ENCODE data around the gene CPSF6. TPM values are rescaled to one million over a fixed set of nuclear protein-coding genes. Genes with fewer than 3 reads are reported as not detected.
A peak's percentile ranks its signal among the peaks of the same experiment; 100 is the strongest.

CPSF6 gene
- total RNA-seq, 6 experiments from 2014 or later = 54.1 to 66.1 (median 60.1) TPM

DNA sequence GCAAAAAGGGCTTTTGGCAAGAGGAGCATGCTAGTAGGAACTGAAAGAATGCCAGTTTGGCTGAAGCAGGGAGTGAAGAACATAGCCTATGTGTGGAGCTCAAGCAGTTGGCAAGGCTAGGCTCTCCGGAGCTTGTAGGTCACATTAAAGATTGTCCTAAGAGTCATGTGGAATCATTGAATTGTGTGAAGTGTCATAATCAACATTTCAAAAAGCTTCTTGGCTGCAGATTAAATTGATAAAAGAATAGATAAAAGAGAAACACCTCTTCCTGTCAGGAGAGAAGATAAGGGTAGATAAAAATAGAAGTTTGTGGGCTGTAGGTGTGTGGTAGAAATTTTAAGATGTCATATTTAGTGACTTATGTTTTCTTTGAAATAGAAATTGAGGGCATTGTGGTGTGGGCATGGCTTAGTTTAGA is 36.1 kb downstream of the CPSF6 start:
- TF ChIP-seq, protein P1, sequence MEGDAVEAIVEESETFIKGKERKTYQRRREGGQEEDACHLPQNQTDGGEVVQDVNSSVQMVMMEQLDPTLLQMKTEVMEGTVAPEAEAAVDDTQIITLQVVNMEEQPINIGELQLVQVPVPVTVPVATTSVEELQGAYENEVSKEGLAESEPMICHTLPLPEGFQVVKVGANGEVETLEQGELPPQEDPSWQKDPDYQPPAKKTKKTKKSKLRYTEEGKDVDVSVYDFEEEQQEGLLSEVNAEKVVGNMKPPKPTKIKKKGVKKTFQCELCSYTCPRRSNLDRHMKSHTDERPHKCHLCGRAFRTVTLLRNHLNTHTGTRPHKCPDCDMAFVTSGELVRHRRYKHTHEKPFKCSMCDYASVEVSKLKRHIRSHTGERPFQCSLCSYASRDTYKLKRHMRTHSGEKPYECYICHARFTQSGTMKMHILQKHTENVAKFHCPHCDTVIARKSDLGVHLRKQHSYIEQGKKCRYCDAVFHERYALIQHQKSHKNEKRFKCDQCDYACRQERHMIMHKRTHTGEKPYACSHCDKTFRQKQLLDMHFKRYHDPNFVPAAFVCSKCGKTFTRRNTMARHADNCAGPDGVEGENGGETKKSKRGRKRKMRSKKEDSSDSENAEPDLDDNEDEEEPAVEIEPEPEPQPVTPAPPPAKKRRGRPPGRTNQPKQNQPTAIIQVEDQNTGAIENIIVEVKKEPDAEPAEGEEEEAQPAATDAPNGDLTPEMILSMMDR (IDR thresholded peaks at IDR 0.05) = no peak
- Mint-ChIP-seq H3K4me1 (ENCODE audit: low read depth) (peaks cover 10% of the 10 kb centered on the region; the same call in 1 of the 2 replicates), H3K36me3 (ENCODE audit: low read depth) (no peaks in the 10 kb centered on the region), H3K27me3 (ENCODE audit: insufficient read depth) (peaks cover 3% of the 10 kb centered on the region; the same call in 1 of the 2 replicates), H3K4me3 (no peak overlapping the region), H3K27ac (no peak overlapping the region), H3K9me3 (no peaks in the 10 kb centered on the region)
- DNase-seq = no peak

DNA sequence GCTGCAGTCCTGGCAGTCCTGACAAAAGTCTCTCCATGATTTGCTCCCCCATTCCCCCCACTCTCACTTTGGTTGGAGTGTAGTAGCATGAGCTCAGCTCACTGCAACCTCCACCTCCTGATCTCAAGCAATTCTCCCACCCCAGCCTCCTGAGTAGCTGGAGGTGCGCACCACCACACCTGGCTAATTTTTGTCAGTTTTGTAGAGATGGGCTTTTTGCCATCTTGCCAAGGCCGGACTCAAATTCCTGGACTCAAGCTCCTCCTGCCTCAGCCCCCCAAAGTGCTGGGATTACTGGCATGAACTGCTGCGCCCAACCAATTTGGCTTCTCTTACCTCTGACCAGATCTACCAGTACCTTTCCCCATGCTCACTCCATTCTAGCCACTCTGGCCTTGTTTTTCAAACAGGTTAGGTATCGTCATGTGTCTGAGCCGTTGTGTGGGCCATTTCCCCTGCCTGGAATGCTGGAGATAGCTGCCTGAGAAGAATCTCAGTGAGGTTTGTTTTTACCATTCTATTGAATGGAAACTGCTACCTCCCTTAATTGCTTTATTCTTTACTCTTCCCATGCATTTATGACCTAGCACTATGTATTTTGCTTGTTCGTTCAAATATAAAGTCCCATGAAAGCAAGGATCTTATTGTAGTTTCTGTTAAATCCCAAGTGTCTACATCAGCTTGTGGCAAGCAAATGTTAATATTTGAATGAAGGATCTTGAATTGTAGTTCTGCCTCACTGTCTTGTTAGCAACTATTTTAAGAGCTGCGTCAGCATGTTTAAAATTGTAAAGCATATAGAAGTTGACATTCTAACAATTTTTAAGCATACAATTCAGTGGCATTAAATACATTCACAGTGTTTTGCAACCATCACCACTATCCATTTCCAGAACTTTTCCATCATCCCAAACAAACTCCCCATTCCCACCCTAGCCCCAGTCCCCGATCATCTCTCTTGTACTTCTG is 39.7 kb downstream of the CPSF6 start:
- H3K27ac Mint-ChIP-seq = no peak overlapping the region
- TF ChIP-seq, protein P1 (IDR thresholded peaks at IDR 0.05) = no peak
- H3K27me3 Mint-ChIP-seq (ENCODE audit: insufficient read depth) = peaks cover 3% of the 10 kb centered on the region; the same call in 1 of the 2 replicates
- H3K9me3 Mint-ChIP-seq = no peaks in the 10 kb centered on the region
- H3K4me3 Mint-ChIP-seq = no peak overlapping the region
- peaks cover 24% of the 10 kb centered on the region for H3K4me1 Mint-ChIP-seq (ENCODE audit: low read depth)
- no peak for DNase-seq
- H3K36me3 Mint-ChIP-seq (ENCODE audit: low read depth) = no peaks in the 10 kb centered on the region

DNA sequence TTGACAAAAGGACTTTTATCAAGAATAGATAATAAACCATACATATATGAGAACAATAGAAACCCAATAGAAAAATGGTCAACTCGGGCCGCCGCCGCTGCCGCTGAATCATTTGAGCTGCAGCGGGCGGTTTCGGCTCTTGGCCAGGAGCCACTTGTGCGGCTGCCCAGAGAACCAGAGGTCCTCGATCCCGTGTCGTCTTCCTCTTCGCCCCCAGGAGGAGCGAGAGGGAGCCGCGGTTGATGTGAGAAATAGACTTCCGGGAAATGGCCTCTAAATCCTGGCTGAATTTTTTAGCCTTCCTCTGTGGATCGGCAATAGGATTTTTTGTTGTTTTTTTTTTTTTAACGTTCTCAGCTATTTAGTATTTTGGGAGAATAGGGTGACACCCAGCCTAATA is 44.8 kb downstream of the CPSF6 start:
- TF ChIP-seq, protein P1 (IDR thresholded peaks at IDR 0.05) = peak; percentile 42
- Mint-ChIP-seq H3K36me3 (ENCODE audit: low read depth) (no peaks in the 10 kb centered on the region), H3K4me3 (peak overlapping the region; percentile 68), H3K27me3 (ENCODE audit: insufficient read depth) (peaks cover 4% of the 10 kb centered on the region), H3K4me1 (ENCODE audit: low read depth) (peaks cover 19% of the 10 kb centered on the region), H3K9me3 (no peaks in the 10 kb centered on the region), H3K27ac (no peak overlapping the region)
- peak; percentile 68 for DNase-seq

DNA sequence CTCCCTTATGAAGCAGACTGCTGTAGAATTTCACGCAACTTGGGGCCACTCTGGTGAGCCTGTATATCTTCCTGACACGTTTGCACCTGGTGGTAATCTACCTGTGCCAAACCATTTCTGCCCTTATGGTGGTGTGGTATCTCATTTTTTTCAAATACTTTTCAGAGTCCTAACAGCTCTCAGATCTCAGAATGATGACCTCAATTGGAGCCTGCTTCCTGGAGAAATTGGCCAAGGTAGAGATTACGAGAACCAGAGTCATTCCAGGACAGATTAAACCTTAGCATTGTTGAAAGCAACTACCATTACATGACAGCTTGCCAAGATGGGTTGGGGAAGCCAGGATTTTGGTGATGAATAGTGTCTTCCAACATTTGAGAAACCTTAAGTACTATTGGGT is 48.2 kb downstream of the CPSF6 start:
- Mint-ChIP-seq H3K36me3 (ENCODE audit: low read depth) (no peaks in the 10 kb centered on the region), H3K27ac (no peak overlapping the region), H3K4me1 (ENCODE audit: low read depth) (peaks cover 19% of the 10 kb centered on the region), H3K4me3 (no peak overlapping the region), H3K9me3 (no peaks in the 10 kb centered on the region), H3K27me3 (ENCODE audit: insufficient read depth) (peaks cover 11% of the 10 kb centered on the region)
- no peak for DNase-seq
- TF ChIP-seq, protein P1 (IDR thresholded peaks at IDR 0.05) = no peak

DNA sequence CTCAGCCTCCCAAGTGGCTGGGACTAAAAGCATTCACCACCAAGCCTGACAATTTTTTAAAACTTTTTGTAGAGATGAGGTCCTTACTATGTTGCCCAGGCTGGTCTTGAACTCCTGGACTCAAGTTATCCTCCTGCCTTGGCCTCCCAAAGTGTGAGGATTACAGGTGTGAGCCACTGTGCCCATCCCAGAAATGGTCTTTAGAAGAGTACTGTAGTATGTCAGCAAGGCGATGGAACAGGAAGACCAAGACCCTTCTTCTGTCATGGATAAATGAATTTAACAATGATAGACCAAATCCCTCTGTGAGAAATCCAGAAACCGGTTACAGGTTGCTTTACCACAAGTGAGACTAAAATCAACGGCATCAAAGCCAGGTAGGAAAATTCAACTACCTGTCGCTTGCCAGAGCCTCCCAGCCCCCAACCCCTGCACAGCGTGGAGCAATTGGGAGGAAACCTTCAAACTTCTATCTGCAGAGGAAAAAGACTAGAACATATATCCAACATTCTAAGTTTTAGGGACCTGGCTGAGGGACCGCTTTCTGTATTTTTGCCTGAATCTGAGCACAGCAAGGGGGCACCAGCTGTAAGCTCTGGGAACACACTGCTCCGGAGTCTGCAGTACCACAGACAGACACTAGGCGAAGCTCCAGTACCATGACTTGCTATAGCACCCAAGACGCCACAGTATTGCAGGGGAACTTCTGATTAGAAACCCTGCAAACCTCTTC is 51.3 kb downstream of the CPSF6 start:
- peak; percentile 69 for DNase-seq
- peaks cover 20% of the 10 kb centered on the region for H3K27me3 Mint-ChIP-seq (ENCODE audit: insufficient read depth)
- no peaks in the 10 kb centered on the region for H3K36me3 Mint-ChIP-seq (ENCODE audit: low read depth)
- TF ChIP-seq, protein P1 (IDR thresholded peaks at IDR 0.05) = peak; percentile 89
- no peak overlapping the region for H3K27ac Mint-ChIP-seq
- no peaks in the 10 kb centered on the region for H3K4me1 Mint-ChIP-seq (ENCODE audit: low read depth)
- H3K9me3 Mint-ChIP-seq = no peaks in the 10 kb centered on the region
- no peak overlapping the region for H3K4me3 Mint-ChIP-seq
